ENCODE measurements around the gene ENDOU. TPM values are rescaled to one million over a fixed set of nuclear protein-coding genes. Genes with fewer than 3 reads are reported as not detected.

Gene ENDOU
- total and polyA plus RNA-seq, 5 experiments from 2014 or later, result not detected

DNA sequence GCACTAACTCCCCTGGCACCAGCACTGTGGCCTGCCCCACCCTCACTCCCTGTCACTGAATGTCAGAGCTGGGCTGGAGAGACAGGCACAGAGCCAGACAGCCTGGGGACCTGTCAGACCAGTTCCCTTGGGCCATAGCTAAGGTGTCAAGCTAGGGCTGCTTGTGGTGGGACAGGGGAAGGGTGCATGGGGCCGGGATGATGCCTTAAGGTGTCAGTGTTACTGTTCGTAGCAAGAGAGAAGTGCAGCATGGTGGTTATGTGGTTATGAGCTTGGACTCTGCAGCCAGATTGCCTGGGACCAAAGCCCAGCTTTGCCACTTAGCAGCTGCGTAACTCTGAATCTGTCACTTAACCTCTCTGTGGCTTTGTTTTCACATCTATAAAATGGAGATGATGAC is 29.6 kb upstream of the ENDOU start:
- no peak overlapping the region for H3K4me3 Mint-ChIP-seq
- DNase-seq (no peak), ATAC-seq (no peak)
- POLR2A ChIA-PET, result interaction anchor here (3.2 kb wide), 1 partner anchor 13 kb away, joined by 13 read pairs; no protein-coding TSS in a partner anchor
- H3K27me3 Mint-ChIP-seq, result peaks cover 0 to 2% (median 0%) of the 10 kb centered on the region in 5 donors
- no peaks in the 10 kb centered on the region for H3K9me3 Mint-ChIP-seq
- peaks cover 8 to 48% (median 30%) of the 10 kb centered on the region in 4 donors for H3K4me1 Mint-ChIP-seq
- no peaks in the 10 kb centered on the region for H3K36me3 Mint-ChIP-seq
- no peak overlapping the region for H3K27ac Mint-ChIP-seq

DNA sequence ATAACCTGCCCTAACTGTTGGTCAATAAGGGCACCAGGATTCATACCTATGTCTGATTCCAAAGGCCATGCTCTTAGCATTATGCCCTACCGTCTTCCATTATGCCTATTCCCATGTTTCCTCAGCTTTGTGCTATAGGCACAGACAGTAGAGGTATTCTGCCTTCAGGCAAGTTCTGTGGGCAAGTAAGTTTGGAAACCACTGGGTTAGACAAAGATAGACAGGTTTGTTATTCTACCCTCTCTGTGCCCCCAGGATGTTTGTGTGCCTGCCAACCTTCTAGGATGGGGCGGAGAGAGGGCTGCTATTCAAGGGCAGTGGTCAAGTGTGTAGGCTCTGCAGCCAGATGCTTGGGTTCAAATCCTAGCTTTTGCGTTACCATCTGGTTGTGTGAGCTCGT is 28.8 kb upstream of the ENDOU start:
- Mint-ChIP-seq H3K9me3 (no peaks in the 10 kb centered on the region), H3K27ac (no peak overlapping the region), H3K27me3 (peaks cover 0 to 4% (median 0%) of the 10 kb centered on the region in 5 donors), H3K4me3 (no peak overlapping the region), H3K36me3 (no peaks in the 10 kb centered on the region), H3K4me1 (peaks cover 8 to 43% (median 28%) of the 10 kb centered on the region in 4 donors)
- POLR2A ChIA-PET, result interaction anchor here (0.6 to 3.2 kb wide), 3 partner anchors 12 to 80 kb away, joined by 3 to 13 read pairs (median 4); no protein-coding TSS in a partner anchor
- no peak for DNase-seq
- no peak for ATAC-seq

DNA sequence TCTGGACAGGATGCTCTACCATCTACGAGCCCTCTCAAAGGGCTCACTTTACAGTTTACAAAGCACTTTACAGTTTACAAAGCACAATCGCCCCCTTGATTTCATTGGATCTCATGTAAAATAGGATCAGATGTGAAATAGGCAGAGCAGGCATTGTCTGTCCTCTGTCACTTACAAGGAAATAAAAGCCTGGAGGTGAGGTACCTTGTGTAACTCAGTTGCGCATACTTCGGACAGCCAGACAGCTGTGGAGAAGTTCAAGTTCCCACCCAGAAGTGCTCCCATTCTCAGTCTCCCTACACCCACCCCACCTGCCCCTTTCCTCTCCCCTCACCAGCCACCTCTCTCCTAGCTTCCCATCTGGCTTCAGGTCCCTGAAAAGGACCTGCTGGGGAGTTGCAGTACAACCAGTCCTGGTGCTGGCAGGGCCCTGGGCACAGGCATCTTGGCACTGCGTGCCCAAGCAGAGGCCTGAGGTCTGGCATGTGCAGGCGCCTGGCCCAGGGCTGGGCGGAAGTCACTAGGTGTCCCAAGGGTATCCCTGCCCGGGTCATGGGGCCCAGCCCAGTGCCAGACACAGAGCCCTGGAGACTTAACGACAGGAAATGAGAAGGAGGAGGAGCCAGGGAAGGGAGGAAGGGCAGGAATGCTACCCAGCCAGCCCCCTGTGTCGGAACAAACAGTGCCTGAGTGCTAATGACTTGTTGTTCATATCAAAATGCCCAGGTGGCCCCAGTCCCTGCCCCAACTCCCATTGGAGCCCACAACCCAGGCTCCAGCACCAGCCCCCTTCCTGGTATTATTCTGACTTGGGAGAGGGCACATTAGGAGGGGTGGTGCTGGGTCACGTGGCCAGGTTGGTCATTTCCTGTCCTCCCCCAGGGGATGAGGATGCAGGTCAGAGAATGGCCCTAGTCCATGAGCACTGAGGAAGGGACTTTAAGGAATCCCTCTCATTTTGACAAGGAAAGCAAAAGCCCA is 28.0 kb upstream of the ENDOU start:
- peaks cover 0 to 4% (median 0%) of the 10 kb centered on the region in 5 donors for H3K27me3 Mint-ChIP-seq
- ATAC-seq (no peak), DNase-seq (no peak)
- no peak overlapping the region for H3K4me3 Mint-ChIP-seq
- peaks cover 8 to 39% (median 23%) of the 10 kb centered on the region in 4 donors for H3K4me1 Mint-ChIP-seq
- H3K9me3 Mint-ChIP-seq, result no peaks in the 10 kb centered on the region
- POLR2A ChIA-PET, result interaction anchor here (0.6 to 3.2 kb wide), 3 partner anchors 11 to 79 kb away, joined by 3 to 13 read pairs (median 4); no protein-coding TSS in a partner anchor
- H3K36me3 Mint-ChIP-seq, result no peaks in the 10 kb centered on the region
- peak overlapping the region in 3 of 10 donors; percentile 37 to 58 (median 41) for H3K27ac Mint-ChIP-seq

DNA sequence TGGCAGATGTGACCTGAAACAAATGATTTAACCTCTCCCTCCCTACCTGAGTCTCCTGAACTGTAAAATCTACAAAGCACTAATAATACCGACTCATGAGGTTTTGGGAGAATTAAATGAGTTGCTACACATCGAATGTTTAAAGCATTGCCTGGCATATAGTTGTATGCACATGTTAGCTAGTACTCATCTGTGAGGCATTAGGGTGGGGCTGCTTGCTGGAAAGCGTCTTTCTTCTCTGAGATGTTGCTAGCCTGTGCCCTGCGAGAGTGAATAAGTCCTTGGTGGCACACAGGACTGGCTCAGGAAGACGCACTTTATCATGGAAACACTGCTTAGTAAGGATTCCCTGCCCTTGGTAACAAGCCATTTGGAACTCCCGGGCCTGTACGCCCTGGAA is 27.3 kb upstream of the ENDOU start:
- peak overlapping the region in 3 of 10 donors; percentile 37 to 58 (median 41) for H3K27ac Mint-ChIP-seq
- peaks cover 0 to 4% (median 0%) of the 10 kb centered on the region in 5 donors for H3K27me3 Mint-ChIP-seq
- ATAC-seq, result no peak
- no peaks in the 10 kb centered on the region for H3K36me3 Mint-ChIP-seq
- POLR2A ChIA-PET, result no interaction called here
- peaks cover 7 to 35% (median 16%) of the 10 kb centered on the region in 4 donors for H3K4me1 Mint-ChIP-seq
- no peak for DNase-seq
- no peaks in the 10 kb centered on the region for H3K9me3 Mint-ChIP-seq
- no peak overlapping the region for H3K4me3 Mint-ChIP-seq

DNA sequence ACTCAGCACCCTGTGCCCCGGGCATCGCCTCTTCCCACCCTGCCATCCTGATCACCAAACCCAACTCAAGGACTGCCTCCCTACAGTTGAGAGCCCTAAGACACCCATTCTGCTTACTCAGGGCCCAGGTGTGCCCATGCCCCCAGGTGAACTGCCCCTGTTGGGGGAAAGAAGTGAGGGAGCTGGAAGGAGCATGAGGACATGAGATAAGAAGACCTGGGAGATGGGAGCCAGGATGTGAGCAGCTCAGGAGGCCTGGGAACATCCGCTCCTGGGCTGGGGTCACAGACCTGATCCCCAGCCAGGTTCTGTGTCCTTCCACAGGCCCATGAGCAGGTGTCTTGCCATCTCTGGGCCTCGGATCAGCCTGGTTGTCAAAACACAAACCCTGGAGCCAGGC is 26.8 kb upstream of the ENDOU start:
- H3K9me3 Mint-ChIP-seq, result no peaks in the 10 kb centered on the region
- H3K36me3 Mint-ChIP-seq, result no peaks in the 10 kb centered on the region
- POLR2A ChIA-PET, result no interaction called here
- H3K4me3 Mint-ChIP-seq, result no peak overlapping the region
- peaks cover 0 to 4% (median 0%) of the 10 kb centered on the region in 5 donors for H3K27me3 Mint-ChIP-seq
- ATAC-seq (no peak), DNase-seq (no peak)
- peaks cover 3 to 34% (median 11%) of the 10 kb centered on the region in 4 donors for H3K4me1 Mint-ChIP-seq
- H3K27ac Mint-ChIP-seq, result no peak overlapping the region

DNA sequence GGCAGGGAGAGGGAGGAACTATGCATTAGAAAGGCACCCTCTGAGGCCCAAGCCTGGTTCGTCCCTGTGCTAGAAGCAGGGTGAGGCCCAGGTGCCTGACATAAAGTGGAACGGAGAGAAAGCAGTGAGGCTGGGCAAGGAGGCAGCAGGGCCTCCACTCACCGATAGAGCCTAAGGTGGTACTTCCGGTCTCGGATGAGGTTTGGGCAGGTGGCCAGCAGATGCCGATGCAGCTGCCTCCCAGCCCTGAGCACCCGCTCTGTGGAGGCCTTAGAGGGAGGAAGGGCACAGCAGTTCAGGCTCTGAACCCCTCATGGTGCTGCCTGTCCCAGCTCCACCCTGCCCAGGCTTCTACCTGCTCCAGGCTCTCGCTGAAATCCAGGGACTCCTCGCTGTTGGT is 26.3 kb upstream of the ENDOU start:
- H3K9me3 Mint-ChIP-seq, result no peaks in the 10 kb centered on the region
- no peak for DNase-seq
- peaks cover 2 to 34% (median 10%) of the 10 kb centered on the region in 4 donors for H3K4me1 Mint-ChIP-seq
- H3K27ac Mint-ChIP-seq, result peak overlapping the region in 1 of 10 donors; percentile 67
- POLR2A ChIA-PET, result no interaction called here
- no peak for ATAC-seq
- no peaks in the 10 kb centered on the region for H3K36me3 Mint-ChIP-seq
- no peak overlapping the region for H3K4me3 Mint-ChIP-seq
- H3K27me3 Mint-ChIP-seq, result peaks cover 0 to 4% (median 0%) of the 10 kb centered on the region in 5 donors

GRCh38 chr12:47750916-47751470 is 25.7 kb upstream of the ENDOU start:
- no peak for ATAC-seq
- Mint-ChIP-seq H3K27me3 (peaks cover 0 to 4% (median 0%) of the 10 kb centered on the region in 5 donors), H3K36me3 (no peaks in the 10 kb centered on the region), H3K4me3 (no peak overlapping the region), H3K4me1 (peaks cover 2 to 30% (median 7%) of the 10 kb centered on the region in 4 donors), H3K9me3 (no peaks in the 10 kb centered on the region), H3K27ac (no peak overlapping the region)
- no peak for DNase-seq
- POLR2A ChIA-PET, result no interaction called here

DNA sequence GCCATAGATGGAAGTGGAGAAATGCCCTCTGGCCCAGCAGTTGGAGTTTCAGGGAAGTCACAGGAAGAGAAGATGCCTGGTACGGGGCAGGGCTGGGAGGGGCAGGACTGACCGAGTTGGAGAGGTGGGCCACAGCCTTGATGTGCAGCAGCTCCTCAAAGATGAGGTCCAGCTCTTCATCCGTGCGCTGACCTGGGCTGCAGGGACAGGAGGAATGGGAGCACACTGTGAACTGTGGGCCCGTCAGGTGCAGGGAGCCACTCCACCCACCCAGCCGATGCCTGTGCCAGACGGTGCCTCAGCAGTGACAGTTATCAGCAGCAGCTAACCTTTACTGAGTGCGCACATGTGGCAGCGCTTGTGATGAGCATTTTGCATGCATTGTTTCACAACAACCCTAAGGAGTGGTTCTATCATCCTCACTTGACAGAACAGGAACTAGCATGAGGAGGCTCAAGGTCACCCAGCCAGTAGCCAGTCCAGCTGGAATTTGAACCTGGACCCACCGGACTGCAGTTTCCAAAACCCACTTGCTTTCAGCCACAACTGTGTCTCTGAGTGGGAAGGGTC is 25.0 kb upstream of the ENDOU start:
- ATAC-seq (no peak), DNase-seq (no peak)
- Mint-ChIP-seq H3K4me3 (no peak overlapping the region), H3K36me3 (no peaks in the 10 kb centered on the region), H3K27ac (peak overlapping the region in 1 of 10 donors; percentile 41), H3K27me3 (peaks cover 0 to 4% (median 0%) of the 10 kb centered on the region in 5 donors), H3K4me1 (peaks cover 2 to 24% (median 2%) of the 10 kb centered on the region in 4 donors), H3K9me3 (no peaks in the 10 kb centered on the region)
- POLR2A ChIA-PET, result interaction anchor here (0.7 kb wide), 1 partner anchor 20 kb away, joined by 3 read pairs; no protein-coding TSS in a partner anchor

DNA sequence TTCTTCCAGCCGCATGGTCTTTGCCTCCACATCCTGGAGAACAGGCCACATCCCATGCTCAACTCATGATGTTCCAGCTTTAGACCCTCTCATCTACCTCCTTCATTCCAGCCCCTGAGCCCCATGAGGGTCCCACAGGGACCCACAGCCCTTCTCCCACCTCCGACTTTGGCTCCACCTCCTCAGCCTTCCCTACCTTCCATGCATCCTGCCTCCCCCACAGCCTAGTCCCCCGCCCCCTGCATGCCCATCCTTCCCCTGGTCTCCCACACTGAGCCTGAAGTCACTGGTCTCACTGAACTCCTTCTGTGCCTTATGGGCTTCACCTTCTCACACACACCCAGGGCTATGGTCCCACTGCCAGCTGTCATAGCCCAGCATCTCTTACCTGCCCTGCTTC is 23.6 kb upstream of the ENDOU start:
- DNase-seq, result no peak
- Mint-ChIP-seq H3K36me3 (no peaks in the 10 kb centered on the region), H3K9me3 (no peaks in the 10 kb centered on the region), H3K27me3 (peaks cover 0 to 4% (median 0%) of the 10 kb centered on the region in 5 donors), H3K4me1 (peaks cover 3 to 17% (median 9%) of the 10 kb centered on the region in 4 donors), H3K27ac (peak overlapping the region in 1 of 10 donors; percentile 38), H3K4me3 (no peak overlapping the region)
- ATAC-seq, result no peak
- POLR2A ChIA-PET, result no interaction called here

DNA sequence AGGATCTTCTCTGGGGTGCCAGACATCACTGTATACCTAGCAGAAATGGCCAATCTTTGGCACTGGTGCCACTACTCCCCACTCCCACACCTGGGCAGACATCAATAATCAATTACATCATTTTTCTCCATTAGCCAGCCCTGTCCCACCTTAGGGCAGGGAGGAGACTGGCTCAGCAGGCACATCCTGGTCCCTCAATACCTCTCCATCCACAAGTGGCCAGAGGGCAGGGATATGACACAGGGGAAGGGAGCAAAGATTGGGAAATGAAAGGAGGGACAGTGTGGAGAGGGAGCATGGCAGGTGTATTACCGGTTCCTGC is 23.2 kb upstream of the ENDOU start:
- ATAC-seq (no peak), DNase-seq (no peak)
- Mint-ChIP-seq H3K4me3 (no peak overlapping the region), H3K27me3 (peaks cover 0 to 4% (median 0%) of the 10 kb centered on the region in 5 donors), H3K4me1 (peaks cover 7 to 17% (median 12%) of the 10 kb centered on the region in 4 donors), H3K9me3 (no peaks in the 10 kb centered on the region), H3K27ac (no peak overlapping the region), H3K36me3 (no peaks in the 10 kb centered on the region)
- POLR2A ChIA-PET, result interaction anchor here (1.2 kb wide), 1 partner anchor 10 kb away, joined by 3 read pairs; the partner anchor contains the start of gene RAPGEF3

- H3K9me3 Mint-ChIP-seq, result no peaks in the 10 kb centered on the region
- H3K4me3 Mint-ChIP-seq, result no peak overlapping the region
- no peak for DNase-seq
- peaks cover 0 to 4% (median 0%) of the 10 kb centered on the region in 5 donors for H3K27me3 Mint-ChIP-seq
- ATAC-seq, result no peak
- no peaks in the 10 kb centered on the region for H3K36me3 Mint-ChIP-seq
- POLR2A ChIA-PET, result interaction anchor here (1.2 kb wide), 1 partner anchor 10 kb away, joined by 3 read pairs; the partner anchor contains the start of gene RAPGEF3
- H3K4me1 Mint-ChIP-seq, result peaks cover 10 to 23% (median 14%) of the 10 kb centered on the region in 4 donors
- H3K27ac Mint-ChIP-seq, result no peak overlapping the region
Observed at GRCh38 chr12:47747596-47748506, 22.6 kb upstream of the ENDOU start.

DNA sequence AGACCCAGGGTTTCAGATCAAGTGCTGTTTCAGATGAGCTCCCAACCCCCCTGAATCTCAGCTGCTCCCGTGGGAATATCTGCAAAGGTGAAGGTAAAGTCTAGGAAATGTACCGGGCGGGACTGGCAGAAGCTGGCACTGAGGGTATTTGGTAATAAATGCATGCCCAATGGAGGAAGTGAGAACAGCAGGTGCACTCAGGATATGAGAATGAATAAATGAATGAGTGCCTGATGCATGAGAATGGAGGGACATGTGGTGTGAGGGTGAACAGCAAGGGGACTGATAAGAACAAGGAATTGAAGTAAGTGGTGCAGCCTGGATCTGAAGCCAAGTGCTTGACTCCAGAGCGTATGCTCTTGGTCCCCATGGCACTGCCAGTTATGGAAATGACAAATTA is 21.8 kb upstream of the ENDOU start:
- POLR2A ChIA-PET, result interaction anchor here (0.6 to 1.2 kb wide), 2 partner anchors 11 to 89 kb away, joined by 3 read pairs; partner anchors contain the start of gene RAPGEF3
- Mint-ChIP-seq H3K27me3 (peaks cover 0 to 4% (median 0%) of the 10 kb centered on the region in 5 donors), H3K4me1 (peaks cover 12 to 28% (median 19%) of the 10 kb centered on the region in 4 donors), H3K4me3 (no peak overlapping the region), H3K9me3 (no peaks in the 10 kb centered on the region), H3K27ac (no peak overlapping the region), H3K36me3 (no peaks in the 10 kb centered on the region)
- DNase-seq (no peak), ATAC-seq (no peak)
